Retinal pigment epithelial cell (primary cell): ENCODE results near the gene MGAT4D.
A peak's percentile ranks its signal among the peaks of the same experiment; 100 is the strongest.

Source experiments
- DNase-seq: peaks from one replicate; pipeline ENCODE4 v3.0.0-alpha.2; 2010; ENCODE audit warnings: low read depth
- H3K4me3 ChIP-seq: 2 replicates; pipeline ENCODE4 v1.5.1; 2011; ENCODE audit warnings: mild to moderate bottlenecking, low read length, control low read depth, moderate library complexity
- CTCF ChIP-seq: conservative IDR thresholded peaks from 2 replicates; pipeline ENCODE4 v1.5.1; 2011; ENCODE audit warnings: low read depth, low read length, control low read depth, inconsistent platforms

MGAT4D gene

GRCh38 chr4:140504261-140504660 is 6.2 kb upstream of the MGAT4D start:
- no peak for DNase-seq
- no peak overlapping the region for H3K4me3 ChIP-seq
- TF ChIP-seq CTCF = no peak

DNA sequence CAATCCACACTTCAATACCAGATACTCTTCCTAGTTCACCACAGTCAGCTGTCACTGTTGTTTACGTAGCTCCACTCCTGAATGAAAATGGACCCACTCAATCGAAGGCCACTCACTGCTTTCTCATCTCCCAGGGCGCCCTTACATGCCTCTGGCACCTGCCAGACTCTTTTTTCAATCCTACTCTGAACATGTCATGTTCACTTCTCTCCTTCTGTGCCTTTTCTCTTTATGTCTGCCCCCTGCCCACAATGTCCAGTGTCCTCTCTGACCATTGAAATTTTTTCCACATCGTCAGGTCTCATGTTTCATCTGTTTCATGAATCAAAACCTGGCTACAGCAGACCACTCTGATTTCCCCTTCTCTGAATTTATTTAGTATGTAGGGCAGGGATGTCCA is 1.3 kb upstream of the MGAT4D start:
- TF ChIP-seq CTCF = no peak
- no peak overlapping the region for H3K4me3 ChIP-seq
- DNase-seq = no peak

- no peak for DNase-seq
- H3K4me3 ChIP-seq = peak overlapping the region; percentile 26
These were observed 717 bp downstream of the MGAT4D start for GRCh38 chr4:140497405-140497746.

DNA sequence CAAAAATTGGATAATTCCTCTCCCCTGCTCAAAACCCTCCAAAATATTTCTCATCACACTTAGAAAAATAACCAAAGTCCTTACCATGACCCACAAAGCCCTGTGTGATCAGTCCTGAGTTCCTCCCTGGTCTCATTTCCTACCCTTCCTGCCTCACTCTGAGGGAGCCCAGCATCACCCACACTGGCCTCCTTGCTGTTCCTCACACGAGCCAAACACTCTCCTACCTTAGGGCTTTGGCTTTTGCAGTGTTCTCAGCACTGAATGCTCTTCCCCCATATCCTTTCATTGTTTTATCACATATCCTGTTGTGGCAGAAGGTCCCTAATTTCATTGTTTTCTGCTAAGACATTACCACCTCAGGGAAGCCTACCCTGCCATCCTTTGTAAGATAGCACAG is 12.2 kb downstream of the MGAT4D start:
- H3K4me3 ChIP-seq = no peak overlapping the region
- TF ChIP-seq CTCF = no peak
- DNase-seq = no peak

More at GRCh38 chr4:140497405-140497746, 717 bp downstream of the MGAT4D start:
- TF ChIP-seq CTCF = no peak

DNA sequence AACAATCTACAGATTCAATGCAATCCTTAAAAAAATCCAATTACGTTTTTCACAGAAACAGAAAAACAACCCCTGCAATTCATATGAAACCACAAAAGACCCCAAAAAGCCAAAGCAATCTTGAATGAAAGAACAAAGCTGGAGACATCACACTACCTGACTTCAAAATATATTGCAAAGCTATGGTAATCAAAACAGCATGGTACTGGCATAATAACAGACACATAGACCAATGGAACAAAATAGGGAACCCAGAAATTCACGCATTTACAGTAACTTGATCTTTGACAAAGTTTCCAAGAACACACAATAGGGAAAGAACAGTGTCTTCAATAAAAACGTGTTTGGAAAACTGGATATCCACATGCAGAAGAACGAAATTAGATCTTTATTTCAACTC is 14.6 kb downstream of the MGAT4D start:
- no peak for TF ChIP-seq CTCF
- DNase-seq = no peak
- no peak overlapping the region for H3K4me3 ChIP-seq

- no peak overlapping the region for H3K4me3 ChIP-seq
- DNase-seq = no peak
- TF ChIP-seq CTCF = no peak
These were observed 25.9 kb downstream of the MGAT4D start for GRCh38 chr4:140472156-140472555.

GRCh38 chr4:140469791-140470733 is 28.0 kb downstream of the MGAT4D start:
- no peak overlapping the region for H3K4me3 ChIP-seq
- no peak for DNase-seq
- TF ChIP-seq CTCF = no peak
